ENCODE measurements around the gene EDRF1. TPM values are rescaled to one million over a fixed set of nuclear protein-coding genes. Genes with fewer than 3 reads are reported as not detected.

Gene EDRF1
- total and polyA plus RNA-seq, 10 of the 15 experiments (the other 5 are each of a cell fraction or from before 2014, with no cell fraction given) = 16.8 to 99.7 (median 42.9) TPM

GRCh38 chr10:125773687-125774543 lies 54.4 kb downstream of the EDRF1 start (continued):
- TF ChIP-seq ETV6 (conservative IDR thresholded peaks at IDR 0.05 in 1 of 2, IDR thresholded peaks at IDR 0.05 in 1 of 2; ENCODE audit: borderline replicate concordance in 1 of 2, low read depth in 1 of 2) (no peak), NFXL1 (IDR thresholded peaks at IDR 0.05; ENCODE audit: borderline replicate concordance) (no peak), SP1 (IDR thresholded peaks at IDR 0.05; ENCODE audit: low read depth, low read length) (no peak), CHD2 (IDR thresholded peaks at IDR 0.05; ENCODE audit: borderline replicate concordance, low read depth, low read length) (no peak), NR2F1 (conservative IDR thresholded peaks at IDR 0.05) (no peak), GATAD2B (conservative IDR thresholded peaks at IDR 0.05; ENCODE audit: low read depth) (no peak)

- FAIRE-seq (no peak), DNase-seq (ENCODE audit: low read depth, low spot score) (no peak), ATAC-seq (no peak)
- no peaks in the 10 kb centered on the region for H3K4me1 ChIP-seq (ENCODE audit: control insufficient read depth, insufficient read depth, low read length)
- intact Hi-C loops (cut with micrococcal nuclease; ENCODE audit: unreplicated experiment) = no loop called here
- SMC1A ChIA-PET (ENCODE audit: uncharacterized antibody, unreplicated experiment) = no interaction called here
- no peak overlapping the region for H3K9ac ChIP-seq (ENCODE audit: control insufficient read depth, insufficient read depth, low read length)
- no peaks in the 10 kb centered on the region for H3K9me3 ChIP-seq (replicated peaks; ENCODE audit: control insufficient read depth, insufficient read depth, low read length)
- H3K27ac ChIP-seq (ENCODE audit: control insufficient read depth, insufficient read depth) = no peak overlapping the region
- H4K20me1 ChIP-seq (ENCODE audit: control insufficient read depth, insufficient read depth) = no peaks in the 10 kb centered on the region
- H2AFZ ChIP-seq (ENCODE audit: control insufficient read depth, low read depth, low read length) = no peak overlapping the region
- H3K36me3 ChIP-seq (ENCODE audit: control insufficient read depth in 2 of 2, insufficient read depth in 2 of 2, low read length in 1 of 2) = no peaks in the 10 kb centered on the region
- no TSS peak for BruUV-seq (replicated peaks)
- H3K27me3 ChIP-seq (replicated peaks in 1 of 2; ENCODE audit: control insufficient read depth in 2 of 2, insufficient read depth in 2 of 2, low read length in 1 of 2) = no peaks in the 10 kb centered on the region
- no peak overlapping the region for H3K4me2 ChIP-seq (ENCODE audit: control insufficient read depth, insufficient read depth)
- in situ Hi-C loops (cut with MboI) = no loop called here
- WGBS (ENCODE audit: insufficient coverage, insufficient replicate concordance, low lambda C conversion rate, missing lambda C conversion rate) = 82% methylated on average over 28 of the region's 32 CpGs
- CTCF ChIA-PET = no interaction called here
- H3K79me2 ChIP-seq (ENCODE audit: control insufficient read depth, insufficient read depth, low read length) = no peaks in the 10 kb centered on the region
- no peak overlapping the region for H3K4me3 ChIP-seq
- POLR2A ChIA-PET = no interaction called here
- RAD21 ChIA-PET (ENCODE audit: unreplicated experiment) = no interaction called here
- no peak for TF ChIP-seq YBX1 (IDR thresholded peaks at IDR 0.05)
- TF ChIP-seq IRF3 (IDR thresholded peaks at IDR 0.05) = no peak
- TF ChIP-seq ZNF687 (IDR thresholded peaks at IDR 0.05) = no peak
- TF ChIP-seq NFYB (IDR thresholded peaks at IDR 0.05; ENCODE audit: insufficient read depth, low read depth, low read length) = no peak
- TF ChIP-seq E4F1 (IDR thresholded peaks at IDR 0.05; ENCODE audit: borderline replicate concordance, partially characterized antibody) = no peak
- TF ChIP-seq USF1 (IDR thresholded peaks at IDR 0.05; ENCODE audit: borderline replicate concordance, extremely low read length, insufficient read depth, low read depth, low read length) = no peak
Measured at GRCh38 chr10:125774581-125775191, 55.2 kb downstream of the EDRF1 start.

Data from GM12878 (cell line).